NCI-H1930 (cell line): Measurements from ENCODE around the gene SHLD2.
"Not testable (repeated sequence)": the region's sequence is repeated elsewhere in the genome, so short reads cannot be mapped to it uniquely, and the experiment has no call there.

Experiments
- DNase-seq, 2 experiments: peaks; one replicate each; lab custom pipeline; 2025; lab: John Stamatoyannopoulos, UW

The SHLD2 gene

GRCh38 chr10:87145598-87145997 is 50.6 kb downstream of the SHLD2 start:
- DNase-seq = not testable (repeated sequence)

GRCh38 chr10:87149020-87149609 is 54.1 kb downstream of the SHLD2 start:
- not testable (repeated sequence) for DNase-seq

DNA sequence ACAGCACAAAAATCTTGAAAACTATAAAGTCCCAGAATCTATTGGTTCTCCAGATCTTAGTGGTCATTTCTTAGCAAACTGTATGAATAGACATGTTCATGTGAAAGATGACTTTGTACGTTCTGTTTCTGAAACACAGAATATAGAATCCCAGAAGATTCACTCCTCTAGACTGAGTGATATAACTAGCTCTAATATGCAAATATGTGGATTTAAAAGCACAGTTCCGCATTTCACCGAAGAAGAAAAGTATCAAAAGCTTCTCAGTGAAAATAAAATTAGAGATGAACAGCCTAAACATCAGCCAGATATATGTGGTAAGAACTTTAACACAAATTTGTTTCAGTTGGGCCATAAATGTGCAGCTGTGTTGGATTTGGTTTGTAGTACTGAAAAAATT is 56.5 kb downstream of the SHLD2 start:
- not testable (repeated sequence) for DNase-seq

DNA sequence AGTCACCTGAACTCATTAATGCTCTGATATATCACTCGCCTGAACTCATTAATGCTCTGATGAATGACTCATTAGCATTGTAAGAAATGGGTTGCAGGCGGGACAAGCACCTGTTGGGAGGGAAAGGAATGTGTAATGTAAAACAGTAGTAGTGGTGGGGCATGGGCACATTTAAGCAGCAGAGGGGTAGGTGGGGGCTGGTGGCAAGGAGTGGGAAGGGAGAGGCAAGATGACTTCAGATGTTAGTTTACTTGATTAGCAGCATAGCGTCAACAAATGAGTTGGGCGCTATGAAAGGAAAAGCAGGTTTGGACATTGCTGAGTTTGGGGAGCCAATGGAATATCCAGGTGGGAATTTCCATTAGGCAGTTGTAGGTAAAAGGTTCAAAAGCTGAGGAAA is 61.8 kb downstream of the SHLD2 start:
- DNase-seq = not testable (repeated sequence)

- not testable (repeated sequence) for DNase-seq
Measured at GRCh38 chr10:87157821-87158220, 62.8 kb downstream of the SHLD2 start.

DNA sequence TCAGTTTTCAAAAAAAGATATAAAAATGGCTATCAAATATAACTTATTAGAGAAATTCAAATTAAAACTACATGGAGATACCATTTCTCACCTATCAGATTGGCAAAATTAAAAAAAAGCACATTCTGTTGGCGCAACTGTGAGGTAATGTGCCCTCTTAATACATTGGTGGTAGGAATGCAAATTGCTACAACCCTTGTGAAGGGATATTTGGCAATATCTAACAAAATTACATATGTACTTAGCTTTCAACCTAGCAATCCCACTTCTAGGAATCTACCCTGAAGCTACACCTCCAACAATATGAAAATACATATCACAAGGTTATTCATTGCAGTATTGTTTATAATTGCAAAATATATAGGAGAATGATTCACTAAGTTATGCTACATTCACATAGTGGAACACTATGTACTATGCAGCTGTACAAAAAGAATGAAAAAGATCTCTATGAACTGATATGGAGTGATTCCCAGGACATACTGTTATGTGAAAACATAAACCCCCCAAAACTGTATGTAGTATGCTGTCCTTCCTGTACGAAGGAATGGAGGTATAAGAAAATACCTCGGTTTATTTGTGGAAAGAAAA is 67.8 kb downstream of the SHLD2 start:
- not testable (repeated sequence) for DNase-seq

DNA sequence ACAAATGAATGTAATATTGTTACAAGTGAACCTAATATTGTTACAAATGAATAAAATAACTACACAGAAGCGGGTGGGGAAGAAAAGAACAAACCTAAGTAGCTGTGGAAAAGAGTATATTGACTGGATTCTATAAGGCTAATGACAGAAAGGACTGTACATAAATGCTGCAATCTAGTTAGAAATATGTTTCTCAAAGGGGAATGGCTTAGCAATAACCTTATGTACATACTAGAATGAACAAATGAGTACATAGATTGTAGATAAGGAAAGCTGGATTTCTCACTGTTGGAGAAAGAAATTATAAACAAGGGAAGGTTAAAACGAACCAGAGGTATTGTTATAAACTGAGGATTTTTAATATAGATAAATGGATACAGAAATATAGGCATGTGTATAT is 68.4 kb downstream of the SHLD2 start:
- not testable (repeated sequence) for DNase-seq

GRCh38 chr10:87169857-87170256 is 74.9 kb downstream of the SHLD2 start:
- DNase-seq = not testable (repeated sequence)

DNA sequence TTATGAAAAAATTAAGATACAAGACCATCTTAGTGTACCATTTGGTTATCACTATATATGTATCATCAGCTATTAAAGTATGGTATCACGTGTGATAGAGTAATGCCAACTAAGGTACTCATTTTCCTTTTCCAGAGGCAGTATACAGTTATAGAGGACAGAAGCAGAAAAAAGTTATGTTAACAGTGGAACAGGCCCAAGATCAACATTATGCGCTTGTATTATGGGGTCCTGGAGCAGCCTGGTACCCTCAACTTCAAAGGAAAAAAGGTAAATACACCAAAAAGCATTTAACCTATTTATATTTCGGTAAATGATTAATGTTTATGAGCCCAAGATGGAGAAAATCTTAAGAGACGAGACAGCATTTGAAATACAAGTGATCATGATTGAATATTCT is 75.7 kb downstream of the SHLD2 start:
- DNase-seq = not testable (repeated sequence)

GRCh38 chr10:87171670-87172069 is 76.7 kb downstream of the SHLD2 start:
- not testable (repeated sequence) for DNase-seq

GRCh38 chr10:87172178-87172577 is 77.2 kb downstream of the SHLD2 start:
- not testable (repeated sequence) for DNase-seq

DNA sequence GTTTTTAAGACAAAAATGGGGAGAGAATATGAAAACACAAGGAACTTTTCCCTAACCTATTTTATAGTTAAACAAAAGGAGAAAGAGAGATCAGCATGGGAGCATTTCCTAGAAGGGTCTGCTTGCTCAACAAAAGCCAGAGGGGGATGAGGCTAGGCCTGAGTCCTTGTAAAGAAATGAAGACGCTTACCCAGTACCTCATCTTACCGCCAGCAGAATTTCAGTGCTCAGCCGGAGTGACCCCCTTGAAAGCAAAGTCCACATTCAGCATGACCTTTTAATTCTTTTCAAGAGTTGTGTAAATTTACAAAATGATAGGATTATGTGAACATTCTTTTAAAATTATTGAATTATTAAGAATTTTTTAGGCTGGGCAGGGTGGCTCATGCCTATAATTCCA is 82.6 kb downstream of the SHLD2 start:
- DNase-seq = not testable (repeated sequence)

DNA sequence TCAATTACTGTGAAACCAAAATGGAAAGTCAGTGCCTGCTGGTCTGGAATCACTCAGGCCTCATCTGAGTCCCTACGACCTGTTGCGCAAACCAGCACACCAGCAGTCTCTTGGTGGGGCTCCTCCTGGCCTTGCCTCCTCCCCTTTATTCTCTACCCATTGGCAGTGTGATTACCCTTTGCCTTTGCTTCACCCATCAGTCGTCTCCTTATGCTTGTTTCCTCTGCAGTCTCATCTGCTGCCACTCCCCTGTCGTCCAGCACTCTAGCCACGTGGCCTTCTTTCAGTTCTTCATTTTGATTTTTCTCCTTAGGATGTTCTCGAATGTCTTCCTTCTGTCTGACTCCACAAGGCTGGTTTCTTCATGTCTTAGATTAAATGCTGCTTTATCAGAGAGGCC is 89.4 kb downstream of the SHLD2 start:
- DNase-seq = not testable (repeated sequence)

DNA sequence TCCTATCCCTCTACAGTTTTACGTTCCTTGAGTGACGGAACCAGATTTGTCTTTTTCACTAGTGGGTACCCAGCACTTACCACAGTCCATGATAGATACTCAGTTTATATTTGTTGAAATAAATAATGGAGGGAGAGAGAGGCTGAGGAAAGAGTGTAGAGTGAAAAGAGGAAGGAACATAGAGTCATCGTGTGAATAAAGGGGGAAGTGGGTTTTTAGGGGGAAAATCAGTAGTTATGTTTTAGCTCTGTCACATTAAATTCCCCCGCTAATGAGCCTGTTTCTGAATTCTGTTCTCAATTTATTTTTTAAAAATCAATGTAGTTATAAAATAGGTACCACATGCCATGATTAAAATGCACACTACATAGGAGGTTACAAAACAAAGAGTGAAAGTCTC is 91.0 kb downstream of the SHLD2 start:
- not testable (repeated sequence) for DNase-seq

GRCh38 chr10:87187573-87187972 is 92.6 kb downstream of the SHLD2 start:
- DNase-seq = not testable (repeated sequence)

DNA sequence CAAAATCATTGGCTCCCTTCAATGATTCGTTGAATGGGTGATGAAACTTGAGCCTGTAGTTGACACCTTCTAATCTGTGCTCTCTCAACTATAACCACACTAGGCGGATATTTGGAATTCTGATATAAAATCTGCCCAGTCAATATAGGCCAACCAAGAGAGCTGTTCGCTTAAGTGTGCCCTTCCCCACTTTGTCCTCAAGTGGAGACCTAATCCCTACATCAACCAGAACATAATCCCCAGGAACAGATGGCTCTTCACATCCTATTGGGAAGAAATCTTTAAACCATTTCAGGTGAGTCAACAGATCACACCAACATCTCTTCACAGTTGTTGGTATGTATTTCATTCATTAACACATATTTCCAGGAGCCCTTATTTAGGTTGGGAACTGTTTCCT is 96.8 kb downstream of the SHLD2 start:
- not testable (repeated sequence) for DNase-seq

- not testable (repeated sequence) for DNase-seq
Measured at GRCh38 chr10:87200924-87201323, 105.9 kb downstream of the SHLD2 start.

GRCh38 chr10:87204801-87205200 is 109.8 kb downstream of the SHLD2 start:
- DNase-seq = not testable (repeated sequence)

GRCh38 chr10:87206922-87207321 is 111.9 kb downstream of the SHLD2 start:
- not testable (repeated sequence) for DNase-seq

- not testable (repeated sequence) for DNase-seq
Measured at GRCh38 chr10:87210309-87210708, 115.3 kb downstream of the SHLD2 start.

DNA sequence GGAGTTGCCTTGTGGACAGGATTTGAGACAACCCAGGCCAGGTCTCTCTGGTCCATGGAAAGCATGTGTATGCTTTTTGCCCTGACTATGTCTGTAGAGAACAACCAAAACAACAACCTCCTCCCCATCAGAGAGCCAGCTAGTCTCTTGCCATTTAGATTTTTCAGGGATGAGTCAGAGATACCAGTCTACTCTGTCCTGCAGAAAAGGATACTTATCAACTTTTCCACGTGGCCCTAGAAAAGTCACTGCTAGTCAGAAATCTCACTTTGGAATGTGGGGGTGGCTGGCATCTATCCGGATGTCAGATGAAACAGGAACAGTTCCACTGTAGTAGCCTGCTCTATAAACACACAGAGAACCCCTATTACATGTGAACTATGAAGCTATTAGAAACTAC is 116.8 kb downstream of the SHLD2 start:
- DNase-seq = not testable (repeated sequence)

DNA sequence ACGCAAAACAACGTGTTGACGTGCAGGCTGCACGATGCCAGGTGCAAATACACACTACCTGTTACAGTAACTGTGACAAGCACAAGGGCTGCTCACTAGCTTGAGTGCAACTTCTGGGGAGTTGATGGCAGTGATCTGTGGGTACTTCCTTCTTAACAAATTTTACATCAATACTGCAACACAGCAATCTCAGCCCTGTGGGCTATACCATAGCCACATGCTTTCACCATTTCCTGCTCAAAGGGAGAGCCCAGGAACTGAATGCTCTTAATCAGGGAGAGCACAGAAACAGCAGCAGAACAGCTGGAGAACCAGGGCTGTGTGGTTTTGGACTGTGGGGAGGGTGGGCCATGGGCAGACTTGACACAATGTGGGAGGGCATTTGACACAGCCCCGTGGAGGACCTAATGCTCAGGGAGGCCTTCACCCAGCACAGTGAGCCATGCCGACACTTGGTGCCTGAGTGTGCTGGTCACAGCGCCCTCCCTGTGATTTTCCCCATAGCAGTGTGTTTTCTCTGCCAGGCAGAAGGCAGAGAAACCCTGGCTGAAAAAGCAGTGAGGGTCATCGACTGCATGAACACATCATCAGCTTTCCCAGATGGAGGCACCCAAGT is 118.3 kb downstream of the SHLD2 start:
- DNase-seq = not testable (repeated sequence)

DNA sequence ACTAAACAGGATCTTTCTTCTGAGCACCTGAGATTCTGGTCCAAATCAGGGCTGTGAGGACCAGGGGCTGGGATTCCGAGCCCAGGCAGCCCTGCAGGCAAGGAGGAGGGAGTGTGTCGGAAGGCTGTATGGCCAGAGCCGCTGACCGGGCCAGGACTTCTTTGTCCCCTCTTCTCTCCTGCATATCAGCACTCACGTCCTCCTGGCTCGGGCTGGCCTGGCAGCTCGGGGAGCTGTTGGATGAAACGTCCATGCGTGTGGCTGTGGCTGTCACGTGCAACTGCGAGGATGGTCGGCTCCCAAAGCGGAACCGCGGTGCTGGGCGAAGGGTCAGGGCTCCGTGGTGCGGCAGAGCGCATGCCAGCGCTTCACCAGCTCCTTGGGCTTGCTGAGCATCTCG is 118.8 kb downstream of the SHLD2 start:
- not testable (repeated sequence) for DNase-seq
